Measurements from ENCODE around the gene SULT2B1.
"Not testable (repeated sequence)": the region's sequence is repeated elsewhere in the genome, so short reads cannot be mapped to it uniquely, and the experiment has no call there.

SULT2B1 gene

DNA sequence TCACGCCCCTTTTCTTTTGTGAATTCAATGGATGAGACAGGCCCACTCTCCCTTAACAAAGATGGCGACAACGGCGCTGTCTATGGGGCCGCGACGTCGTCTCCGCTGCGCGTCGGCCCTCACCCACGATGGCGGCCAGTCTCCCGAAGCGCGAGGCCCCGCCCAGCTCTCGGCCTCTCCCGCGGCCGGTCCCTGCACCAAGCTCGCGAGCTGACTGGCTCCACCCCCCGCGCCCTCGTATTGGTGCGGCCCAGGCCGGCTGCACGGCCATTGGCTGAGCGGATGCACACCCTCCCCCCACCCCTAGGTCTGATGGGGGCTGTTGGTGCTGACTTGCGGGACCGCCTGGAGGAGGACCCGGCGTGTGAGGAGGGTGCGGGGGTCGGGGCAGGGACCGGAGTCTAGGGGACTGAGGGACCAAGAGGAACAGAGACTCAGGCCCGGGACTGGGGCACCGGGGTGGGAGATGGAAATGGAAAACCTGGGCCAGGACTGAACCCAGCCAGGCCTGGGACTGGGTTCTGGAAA lies 72.2 kb downstream of the SULT2B1 start:
- peak; percentile 87 for DNase-seq

DNA sequence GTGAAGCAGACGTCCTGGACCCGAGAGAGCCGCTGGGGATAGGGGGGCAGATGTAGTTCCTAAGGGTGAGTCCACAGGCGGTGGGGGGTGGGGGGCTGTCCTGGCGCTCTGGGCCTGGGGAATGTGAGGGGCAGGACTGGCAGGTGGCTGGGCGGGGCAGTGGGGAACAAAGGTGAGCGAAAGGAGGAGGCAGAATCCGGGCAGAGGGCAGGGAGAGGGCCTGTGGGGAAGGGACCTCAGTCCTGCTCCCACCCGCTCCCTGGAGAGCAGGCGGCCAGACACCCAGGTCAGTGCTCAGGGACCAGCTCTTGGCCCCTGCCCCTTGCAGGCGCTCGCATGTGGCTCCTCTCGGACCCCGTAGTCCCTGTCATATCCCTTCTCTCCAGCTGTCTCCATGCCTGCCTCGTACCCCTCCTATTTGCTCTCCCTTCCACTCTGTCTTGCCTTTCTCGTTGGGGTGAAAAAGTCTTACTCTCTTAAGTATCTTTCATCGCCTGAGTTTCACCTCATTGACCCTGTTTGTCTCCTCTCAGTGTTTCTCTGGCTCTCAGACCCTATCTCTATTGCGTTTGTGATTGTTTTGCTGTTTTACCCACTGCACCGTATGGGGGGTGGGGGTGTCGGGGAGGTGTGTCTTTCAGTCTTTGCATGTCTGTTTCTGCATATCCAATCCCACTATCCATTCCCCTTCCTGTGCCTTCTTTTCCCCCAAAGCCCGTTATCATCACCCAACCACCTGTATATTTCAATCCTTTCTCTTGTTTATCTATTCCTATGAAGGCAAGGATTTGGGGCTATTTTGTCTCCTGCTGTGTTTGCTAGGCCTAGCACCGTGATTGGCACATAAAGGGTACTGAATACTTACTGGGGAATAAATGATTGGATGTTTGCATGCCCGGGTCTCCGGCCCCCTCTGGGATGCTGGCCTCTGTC lies 73.1 kb downstream of the SULT2B1 start:
- no peak for DNase-seq

DNA sequence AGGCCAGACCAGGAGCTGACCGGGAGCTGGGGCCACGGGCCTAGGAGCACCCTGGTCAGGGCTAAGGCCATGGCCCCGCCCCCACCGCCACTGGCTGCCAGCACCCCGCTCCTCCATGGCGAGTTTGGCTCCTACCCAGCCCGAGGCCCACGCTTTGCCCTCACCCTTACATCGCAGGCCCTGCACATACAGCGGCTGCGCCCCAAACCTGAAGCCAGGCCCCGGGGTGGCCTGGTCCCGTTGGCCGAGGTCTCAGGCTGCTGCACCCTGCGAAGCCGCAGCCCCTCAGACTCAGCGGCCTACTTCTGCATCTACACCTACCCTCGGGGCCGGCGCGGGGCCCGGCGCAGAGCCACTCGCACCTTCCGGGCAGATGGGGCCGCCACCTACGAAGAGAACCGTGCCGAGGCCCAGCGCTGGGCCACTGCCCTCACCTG lies 73.9 kb downstream of the SULT2B1 start:
- no peak for DNase-seq

DNA sequence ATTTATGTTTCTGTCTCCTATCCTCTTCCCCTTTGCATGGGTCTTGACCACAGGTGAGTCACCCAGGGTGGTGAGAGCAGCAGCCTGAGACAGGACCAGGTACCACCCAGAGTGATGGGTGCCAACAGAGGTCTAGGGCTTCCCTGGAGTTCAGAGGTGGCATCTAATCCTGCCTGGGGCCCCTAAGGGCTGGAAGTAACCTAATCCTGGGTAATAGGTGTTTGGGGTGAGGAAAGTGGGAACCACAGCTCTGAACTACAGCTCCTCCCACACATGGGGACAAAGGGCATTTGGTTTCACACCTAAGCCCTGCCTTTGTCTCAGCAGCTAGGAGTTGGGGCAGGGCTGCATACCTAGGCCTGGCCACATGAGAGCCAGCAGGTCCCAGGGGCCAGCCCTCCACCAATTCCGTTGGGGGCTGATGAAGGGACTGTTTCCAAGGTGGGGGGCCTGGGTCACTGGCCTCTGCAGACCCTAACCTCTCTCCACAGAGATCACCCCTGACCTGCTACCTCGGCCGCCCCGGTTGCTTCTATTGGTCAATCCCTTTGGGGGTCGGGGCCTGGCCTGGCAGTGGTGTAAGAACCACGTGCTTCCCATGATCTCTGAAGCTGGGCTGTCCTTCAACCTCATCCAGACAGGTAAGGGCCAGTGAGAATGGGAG lies 75.4 kb downstream of the SULT2B1 start:
- no peak for DNase-seq

GRCh38 chr19:48627865-48628314 lies 75.9 kb downstream of the SULT2B1 start:
- DNase-seq: no peak

GRCh38 chr19:48628486-48629296 lies 76.7 kb downstream of the SULT2B1 start:
- DNase-seq: no peak

- no peak for DNase-seq
These were observed 77.3 kb downstream of the SULT2B1 start for GRCh38 chr19:48629297-48629598.

DNA sequence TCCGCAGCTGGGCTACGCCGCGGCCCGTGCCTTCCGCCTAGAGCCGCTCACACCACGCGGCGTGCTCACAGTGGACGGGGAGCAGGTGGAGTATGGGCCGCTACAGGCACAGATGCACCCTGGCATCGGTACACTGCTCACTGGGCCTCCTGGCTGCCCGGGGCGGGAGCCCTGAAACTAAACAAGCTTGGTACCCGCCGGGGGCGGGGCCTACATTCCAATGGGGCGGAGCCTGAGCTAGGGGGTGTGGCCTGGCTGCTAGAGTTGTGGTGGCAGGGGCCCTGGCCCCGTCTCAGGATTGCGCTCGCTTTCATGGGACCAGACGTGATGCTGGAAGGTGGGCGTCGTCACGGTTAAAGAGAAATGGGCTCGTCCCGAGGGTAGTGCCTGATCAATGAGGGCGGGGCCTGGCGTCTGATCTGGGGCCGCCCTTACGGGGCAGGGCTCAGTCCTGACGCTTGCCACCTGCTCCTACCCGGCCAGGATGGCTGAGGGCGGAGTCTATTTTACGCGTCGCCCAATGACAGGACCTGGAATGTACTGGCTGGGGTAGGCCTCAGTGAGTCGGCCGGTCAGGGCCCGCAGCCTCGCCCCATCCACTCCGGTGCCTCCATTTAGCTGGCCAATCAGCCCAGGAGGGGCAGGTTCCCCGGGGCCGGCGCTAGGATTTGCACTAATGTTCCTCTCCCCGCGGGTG lies 77.8 kb downstream of the SULT2B1 start:
- no peak for DNase-seq

- DNase-seq: no peak
These were observed 78.5 kb downstream of the SULT2B1 start for GRCh38 chr19:48630296-48631063.

- DNase-seq: no peak
These were observed 79.3 kb downstream of the SULT2B1 start for GRCh38 chr19:48631225-48631624.

GRCh38 chr19:48632286-48632685 lies 80.3 kb downstream of the SULT2B1 start:
- not testable (repeated sequence) for DNase-seq

GRCh38 chr19:48632692-48633147 lies 80.7 kb downstream of the SULT2B1 start:
- no peak for DNase-seq

GRCh38 chr19:48633148-48634035 lies 81.4 kb downstream of the SULT2B1 start:
- DNase-seq: no peak

GRCh38 chr19:48634036-48634342 lies 82.0 kb downstream of the SULT2B1 start:
- DNase-seq: no peak

GRCh38 chr19:48634424-48635262 lies 82.7 kb downstream of the SULT2B1 start:
- peak; percentile 82 for DNase-seq

DNA sequence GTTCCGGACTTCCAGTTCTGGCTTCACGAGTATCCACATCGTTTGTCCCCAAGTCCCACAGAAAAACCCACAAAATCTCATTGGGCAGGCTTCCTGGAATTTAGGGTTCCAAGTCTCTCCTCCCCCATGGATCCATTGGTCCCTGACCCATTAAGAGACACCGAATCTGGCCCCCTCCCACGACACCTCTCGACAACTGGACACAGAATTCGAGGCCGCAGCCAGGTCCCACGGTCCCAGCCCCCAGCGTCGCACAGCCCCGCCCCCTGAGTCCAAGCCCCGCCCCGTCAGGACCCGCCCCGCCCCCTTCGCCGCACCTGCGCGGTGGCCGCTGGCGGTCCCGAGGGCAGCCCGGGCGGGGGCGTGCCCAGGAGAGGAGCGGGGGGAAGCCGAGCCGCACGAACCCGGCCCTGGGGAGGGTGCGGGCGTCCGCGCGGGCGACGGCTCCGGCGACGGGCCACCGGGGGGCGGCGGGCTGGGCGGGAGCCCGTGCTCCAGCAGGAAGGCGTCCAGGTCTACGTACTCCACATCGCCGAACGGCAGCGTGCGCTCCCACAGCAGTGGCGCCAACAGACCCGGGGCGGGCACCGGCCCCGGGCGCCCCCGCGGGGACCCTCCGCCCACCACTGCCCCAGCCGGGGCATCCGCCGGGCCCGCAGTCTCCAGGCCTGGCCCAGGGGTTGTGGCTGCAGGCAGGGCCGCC lies 83.4 kb downstream of the SULT2B1 start:
- DNase-seq: peak; percentile 73

DNA sequence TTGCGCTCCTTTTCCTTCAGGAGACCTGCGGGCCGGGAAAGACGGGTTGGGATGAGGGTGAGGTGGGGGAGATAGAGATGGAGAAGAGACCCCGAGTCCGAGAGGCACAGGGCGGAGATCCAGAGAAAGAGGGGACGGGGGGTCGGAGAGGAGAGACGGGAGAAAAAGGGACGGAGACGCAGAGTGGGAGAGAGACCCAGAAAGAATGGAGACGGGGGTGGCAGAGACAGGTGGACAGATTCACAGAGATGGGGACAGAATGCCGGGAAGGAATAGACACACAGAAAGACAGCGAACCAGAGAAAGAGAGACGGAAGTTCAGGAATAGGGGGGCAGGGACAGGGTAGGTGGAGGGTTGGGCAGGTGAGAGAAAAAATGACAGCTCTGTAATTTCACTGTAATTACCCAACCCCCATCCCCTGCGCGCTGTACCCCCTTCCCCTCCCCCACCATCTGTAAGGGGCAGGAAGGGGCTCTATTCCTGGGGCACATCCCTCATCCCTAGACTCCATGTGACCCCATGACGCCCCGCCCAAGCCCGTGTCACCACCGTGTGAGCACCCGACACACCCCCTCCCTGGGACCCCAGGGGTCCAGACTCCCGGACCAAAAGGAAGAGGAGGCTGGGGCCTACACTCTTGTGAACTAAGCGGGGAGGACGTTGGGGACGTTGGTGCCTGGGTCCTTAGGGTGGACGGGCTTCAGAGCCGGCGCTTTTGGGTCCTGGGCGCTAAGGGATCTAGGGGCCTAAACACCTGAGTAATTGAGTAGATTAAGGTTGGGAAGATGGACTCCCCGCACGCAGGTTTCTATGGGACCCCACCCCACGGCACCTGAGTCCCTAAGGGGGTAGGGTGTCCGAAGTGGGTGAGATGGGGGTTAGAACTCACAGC lies 84.2 kb downstream of the SULT2B1 start:
- DNase-seq: no peak

Data from activated gamma-delta T cell (primary cell).